Ishikawa (cell line): ENCODE data around the gene RBKS.

Experiments used
- CEBPB ChIP-seq: IDR thresholded peaks from 2 replicates; pipeline ENCODE4 v1.6.1; 2012
- CREB1 ChIP-seq: IDR thresholded peaks from 2 replicates; pipeline ENCODE4 v1.6.1; 2012; ENCODE audit warnings: low read depth
- EGR1 ChIP-seq: IDR thresholded peaks from 2 replicates; pipeline ENCODE4 v1.6.1; 2012
- EP300 ChIP-seq: IDR thresholded peaks from 2 replicates; pipeline ENCODE4 v1.6.1; 2012; ENCODE audit warnings: borderline replicate concordance
- FOXM1 ChIP-seq: IDR thresholded peaks from 2 replicates; pipeline ENCODE4 v1.6.1; 2012; ENCODE audit warnings: low read depth, borderline replicate concordance
- MAX ChIP-seq: IDR thresholded peaks from 2 replicates; pipeline ENCODE4 v1.6.1; 2012
- NFIC ChIP-seq: IDR thresholded peaks from 2 replicates; pipeline ENCODE4 v1.6.1; 2012
- RAD21 ChIP-seq: IDR thresholded peaks from 2 replicates; pipeline ENCODE4 v1.6.1; 2012; ENCODE audit warnings: low read depth
- REST ChIP-seq: IDR thresholded peaks from 2 replicates; pipeline ENCODE4 v1.6.1; 2012; ENCODE audit warnings: low read depth, mild to moderate bottlenecking
- TAF1 ChIP-seq: IDR thresholded peaks from 2 replicates; pipeline ENCODE4 v1.6.1; 2012; ENCODE audit warnings: low read depth, mild to moderate bottlenecking
- TCF12 ChIP-seq: IDR thresholded peaks from 2 replicates; pipeline ENCODE4 v1.6.1; 2012; ENCODE audit warnings: low read depth
- TEAD4 ChIP-seq: IDR thresholded peaks from 2 replicates; pipeline ENCODE4 v1.6.1; 2012
- USF1 ChIP-seq: IDR thresholded peaks from 2 replicates; pipeline ENCODE4 v1.6.1; 2012
- YY1 ChIP-seq: IDR thresholded peaks from 2 replicates; pipeline ENCODE4 v1.6.1; 2012; ENCODE audit warnings: low read depth

GRCh38 chr2:27763907-27764267, 126.3 kb downstream of the RBKS start:
- no peak for TF ChIP-seq EP300
- TF ChIP-seq NFIC: no peak
- TF ChIP-seq FOXM1: no peak
- no peak for TF ChIP-seq CEBPB
- no peak for TF ChIP-seq CREB1
- no peak for TF ChIP-seq TEAD4
- TF ChIP-seq RAD21: no peak
- TF ChIP-seq MAX: no peak
- TF ChIP-seq YY1: no peak
- no peak for TF ChIP-seq EGR1
- TF ChIP-seq TCF12: no peak
- TF ChIP-seq TAF1: no peak
- TF ChIP-seq REST: no peak
- TF ChIP-seq USF1: no peak
